PC-9 (cell line): ENCODE results near the gene UPK2. TPM values are rescaled to one million over a fixed set of nuclear protein-coding genes. Genes with fewer than 3 reads are reported as not detected.

ENCODE experiments used
- BruUV-seq: library from RNA; stranded (reverse); fragments of 400-500 nt; replicated peaks from 2 replicates; lab custom pipeline; 2021; lab: Mats Ljungman, UMichigan
- CTCF ChIA-PET: fragments of 300-600 bp; sonication (Branson Sonifier 250); formaldehyde crosslinking; loops from one replicate; lab custom pipeline; 2022; ENCODE audit warnings: antibody characterized with exemption; lab: Charles Lee
- POLR2A ChIA-PET: fragments of 300-600 bp; sonication (Branson Sonifier 250); formaldehyde crosslinking; loops from one replicate; lab custom pipeline; 2022; ENCODE audit warnings: antibody characterized with exemption; ENCODE audit not compliant: unreplicated experiment; lab: Charles Lee
- DNase-seq, 2 experiments: peaks; one replicate each; pipeline versions ENCODE4 v3.0.0 to v3.0.0-alpha.2; 2015 to 2022; ENCODE audit warnings: mixed read lengths in 1 of 2
- H2AFZ ChIP-seq: fragments of 200-600 bp; sonication (generic); 2 replicates; pipeline ENCODE4 v1.8.1; 2017; ENCODE audit warnings: antibody characterized with exemption
- H3F3A ChIP-seq: fragments of 200-600 bp; sonication (generic); 2 replicates; pipeline ENCODE4 v1.8.1; 2017; ENCODE audit warnings: antibody characterized with exemption, mild to moderate bottlenecking, low read depth; ENCODE audit not compliant: insufficient read depth
- H3K27ac ChIP-seq: fragments of 200-600 bp; sonication (generic); 2 replicates; pipeline ENCODE4 v1.6.1; 2016; ENCODE audit warnings: mixed run types
- H3K27me3 ChIP-seq: fragments of 200-600 bp; sonication (generic); 2 replicates; pipeline ENCODE4 v1.6.1; 2016; ENCODE audit warnings: low read depth, mixed run types; ENCODE audit not compliant: insufficient read depth
- H3K36me3 ChIP-seq: fragments of 200-600 bp; sonication (generic); 2 replicates; pipeline ENCODE4 v1.6.1; 2016; ENCODE audit warnings: low read depth, mixed run types
- H3K4me1 ChIP-seq: fragments of 200-600 bp; sonication (generic); replicated peaks from 2 replicates; pipeline ENCODE4 v1.6.1; 2016; ENCODE audit warnings: mixed run types; ENCODE audit not compliant: insufficient read depth
- H3K4me2 ChIP-seq: fragments of 200-600 bp; sonication (generic); 2 replicates; pipeline ENCODE4 v1.6.1; 2017; ENCODE audit warnings: mixed run types
- H3K4me3 ChIP-seq: fragments of 200-600 bp; sonication (generic); 2 replicates; pipeline ENCODE4 v1.6.1; 2016; ENCODE audit warnings: mixed run types
- H3K79me2 ChIP-seq: fragments of 200-600 bp; sonication (generic); 2 replicates; pipeline ENCODE4 v1.6.1; 2017; ENCODE audit warnings: low read depth, mixed run types
- H3K9me2 ChIP-seq: fragments of 200-600 bp; sonication (generic); 2 replicates; pipeline ENCODE4 v1.8.1; 2017; ENCODE audit warnings: mild to moderate bottlenecking; ENCODE audit not compliant: insufficient read depth
- H3K9me3 ChIP-seq: fragments of 200-600 bp; sonication (generic); 2 replicates; pipeline ENCODE4 v1.8.1; 2016; ENCODE audit warnings: low read depth; ENCODE audit not compliant: insufficient read depth
- H4K20me1 ChIP-seq: fragments of 200-600 bp; sonication (generic); 2 replicates; pipeline ENCODE4 v1.8.1; 2017; ENCODE audit not compliant: insufficient read depth
- EZH2 ChIP-seq: fragments of 200-600 bp; sonication (generic); IDR thresholded peaks from 2 replicates; pipeline ENCODE4 v1.8.0; 2017; ENCODE audit warnings: antibody characterized with exemption, low read depth
- intact Hi-C: fragments of 100-400 bp; cut with micrococcal nuclease; formaldehyde crosslinking; loops from one replicate; pipeline ENCODE4 v1.10.0; 2022; ENCODE audit not compliant: unreplicated experiment
- total RNA-seq: library from RNA; stranded (reverse); gene quantifications from 2 replicates; pipeline ENCODE4 v1.2.3, GENCODE V29; 2021
- TF ChIP-seq, protein P1 (sequence below): fragments of 200-600 bp; sonication (generic); conservative IDR thresholded peaks from 2 replicates; pipeline ENCODE4 v1.6.1; 2017; ENCODE audit warnings: mixed run types, antibody characterized with exemption, mild to moderate bottlenecking, moderate library complexity

Gene UPK2
- total RNA-seq, 1 experiment from 2014 or later, result 17.1 TPM

DNA sequence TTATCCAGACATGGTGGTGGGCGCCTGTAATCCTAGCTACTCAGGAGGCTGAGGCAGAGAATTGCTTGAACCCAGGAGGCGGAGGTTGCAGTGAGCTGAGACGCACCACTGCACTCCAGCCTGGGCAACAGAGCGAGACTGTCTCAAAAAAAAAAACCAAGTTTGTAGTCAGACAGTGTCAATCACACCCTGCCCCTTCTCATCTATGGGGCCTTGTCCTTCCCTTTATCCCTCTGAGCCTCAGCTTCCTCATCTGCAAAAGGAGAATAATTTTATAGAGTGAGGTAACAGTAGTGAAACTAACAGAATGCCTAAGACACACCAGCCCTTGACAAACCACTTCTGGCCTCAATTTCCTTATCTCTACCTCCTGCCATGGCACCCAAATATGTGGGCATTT, 41.1 kb upstream of the UPK2 start:
- ChIA-PET CTCF (interaction anchor here (0.6 kb wide), 1 partner anchor 14 kb away, joined by 3 read pairs; no protein-coding TSS in a partner anchor), POLR2A (no interaction called here)
- Histone ChIP-seq H3K9me2 (no peaks in the 10 kb centered on the region), H3K4me3 (peak overlapping the region; percentile 50; the same call in 1 of the 2 replicates), H4K20me1 (no peaks in the 10 kb centered on the region), H3F3A (peaks cover 80% of the 10 kb centered on the region), H3K79me2 (peaks cover 76% of the 10 kb centered on the region), H2AFZ (no peak overlapping the region), H3K27ac (peak overlapping the region; percentile 96), H3K4me1 (peaks cover 84% of the 10 kb centered on the region), H3K4me2 (peak overlapping the region; percentile 98), H3K27me3 (no peaks in the 10 kb centered on the region), H3K9me3 (no peaks in the 10 kb centered on the region), H3K36me3 (no peaks in the 10 kb centered on the region)
- DNase-seq, result peak in 1 of 2 experiments; percentile 39
- no TSS peak for BruUV-seq
- intact Hi-C loops, result loop anchor here (5.0 kb wide), 1 partner anchor 402 kb away; the partner anchor contains the start of gene MCAM
- no peak for TF ChIP-seq EZH2
- TF ChIP-seq, protein P1, sequence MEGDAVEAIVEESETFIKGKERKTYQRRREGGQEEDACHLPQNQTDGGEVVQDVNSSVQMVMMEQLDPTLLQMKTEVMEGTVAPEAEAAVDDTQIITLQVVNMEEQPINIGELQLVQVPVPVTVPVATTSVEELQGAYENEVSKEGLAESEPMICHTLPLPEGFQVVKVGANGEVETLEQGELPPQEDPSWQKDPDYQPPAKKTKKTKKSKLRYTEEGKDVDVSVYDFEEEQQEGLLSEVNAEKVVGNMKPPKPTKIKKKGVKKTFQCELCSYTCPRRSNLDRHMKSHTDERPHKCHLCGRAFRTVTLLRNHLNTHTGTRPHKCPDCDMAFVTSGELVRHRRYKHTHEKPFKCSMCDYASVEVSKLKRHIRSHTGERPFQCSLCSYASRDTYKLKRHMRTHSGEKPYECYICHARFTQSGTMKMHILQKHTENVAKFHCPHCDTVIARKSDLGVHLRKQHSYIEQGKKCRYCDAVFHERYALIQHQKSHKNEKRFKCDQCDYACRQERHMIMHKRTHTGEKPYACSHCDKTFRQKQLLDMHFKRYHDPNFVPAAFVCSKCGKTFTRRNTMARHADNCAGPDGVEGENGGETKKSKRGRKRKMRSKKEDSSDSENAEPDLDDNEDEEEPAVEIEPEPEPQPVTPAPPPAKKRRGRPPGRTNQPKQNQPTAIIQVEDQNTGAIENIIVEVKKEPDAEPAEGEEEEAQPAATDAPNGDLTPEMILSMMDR, result no peak

DNA sequence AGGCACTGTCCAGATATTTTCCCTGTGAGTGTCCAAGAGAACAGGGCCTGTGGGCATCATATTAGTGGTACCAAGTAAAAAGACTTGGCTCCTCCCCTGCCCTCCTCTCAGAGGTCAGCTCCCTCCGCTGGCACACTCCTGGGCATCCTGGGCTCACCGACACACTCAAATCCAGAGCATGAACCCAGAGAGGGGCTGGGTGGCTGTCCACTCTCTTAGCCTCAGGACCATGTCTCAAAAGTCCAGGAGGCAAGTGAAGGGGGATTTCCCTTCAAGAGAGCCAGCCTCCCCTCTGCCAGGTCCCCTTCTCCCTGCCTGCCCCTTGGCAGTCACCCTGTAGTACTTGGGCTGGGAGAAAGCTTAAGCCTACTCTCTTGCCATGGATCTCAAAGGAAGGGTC, 40.7 kb upstream of the UPK2 start:
- no peaks in the 10 kb centered on the region for H4K20me1 ChIP-seq
- peak overlapping the region; percentile 96 for H3K27ac ChIP-seq
- peaks cover 84% of the 10 kb centered on the region for H3F3A ChIP-seq
- H2AFZ ChIP-seq, result no peak overlapping the region
- H3K4me2 ChIP-seq, result peak overlapping the region; percentile 98
- no TSS peak for BruUV-seq
- H3K27me3 ChIP-seq, result no peaks in the 10 kb centered on the region
- ChIA-PET POLR2A (no interaction called here), CTCF (interaction anchor here (0.6 kb wide), 2 partner anchors 13 to 255 kb away, joined by 3 to 4 read pairs; no protein-coding TSS in a partner anchor)
- peaks cover 85% of the 10 kb centered on the region for H3K4me1 ChIP-seq
- H3K9me2 ChIP-seq, result no peaks in the 10 kb centered on the region
- TF ChIP-seq, protein P1, result no peak
- TF ChIP-seq EZH2, result no peak
- H3K79me2 ChIP-seq, result peaks cover 76% of the 10 kb centered on the region
- no peaks in the 10 kb centered on the region for H3K36me3 ChIP-seq
- intact Hi-C loops, result no loop called here
- H3K4me3 ChIP-seq, result peak overlapping the region; percentile 50; the same call in 1 of the 2 replicates
- DNase-seq, result no peak
- no peaks in the 10 kb centered on the region for H3K9me3 ChIP-seq

DNA sequence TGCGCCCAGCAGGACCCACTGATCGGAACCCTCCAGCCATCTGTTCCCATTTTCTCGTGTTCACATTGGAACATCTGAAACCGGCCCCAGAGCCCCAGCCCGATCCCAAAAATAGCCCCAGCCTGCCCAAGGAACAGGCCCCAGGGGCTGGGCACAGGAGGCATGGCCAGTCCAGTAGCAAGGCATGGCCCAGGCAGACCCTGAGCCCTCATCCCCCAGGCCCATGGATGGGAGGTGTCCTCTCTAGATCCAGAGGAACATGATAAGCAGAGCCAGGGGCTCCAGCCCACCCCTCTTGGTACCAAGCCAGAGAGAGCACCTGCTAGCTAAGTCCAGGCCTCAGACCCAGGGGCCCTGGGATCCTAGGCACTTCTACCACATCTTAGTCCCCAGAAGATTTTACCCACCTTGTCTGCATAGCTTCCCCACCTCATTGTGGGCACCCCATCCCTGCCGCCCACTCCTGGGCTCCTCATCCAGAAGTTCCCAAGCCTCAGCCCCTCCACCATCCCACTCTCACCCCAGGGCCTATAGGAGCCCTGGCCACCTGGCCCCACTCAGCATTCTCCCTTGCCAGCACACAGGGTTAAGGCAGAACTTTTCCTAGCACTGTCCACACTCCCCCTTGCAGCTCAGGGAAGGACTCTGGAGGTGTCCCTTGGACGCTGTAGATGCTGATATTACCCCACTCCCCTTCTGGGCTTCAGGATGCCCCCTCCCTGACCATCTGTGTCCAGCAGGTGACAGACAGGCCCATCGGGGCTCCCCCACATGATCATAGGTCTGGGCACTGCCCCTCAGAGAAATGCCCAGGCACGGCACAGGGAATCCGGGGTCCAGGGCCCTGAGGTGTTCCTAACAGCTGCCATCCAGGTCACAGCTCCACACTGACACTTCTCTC, 39.9 kb upstream of the UPK2 start:
- H3K9me2 ChIP-seq, result no peaks in the 10 kb centered on the region
- H4K20me1 ChIP-seq, result no peaks in the 10 kb centered on the region
- no peaks in the 10 kb centered on the region for H3K9me3 ChIP-seq
- intact Hi-C loops, result no loop called here
- ChIA-PET CTCF (interaction anchor here (0.6 kb wide), 1 partner anchor 254 kb away, joined by 4 read pairs; no protein-coding TSS in a partner anchor), POLR2A (interaction anchor here (0.7 kb wide), 1 partner anchor 126 kb away, joined by 3 read pairs; no protein-coding TSS in a partner anchor)
- H3K36me3 ChIP-seq, result no peaks in the 10 kb centered on the region
- peak overlapping the region; percentile 96 for H3K27ac ChIP-seq
- H3F3A ChIP-seq, result peaks cover 86% of the 10 kb centered on the region
- BruUV-seq, result no TSS peak
- peaks cover 77% of the 10 kb centered on the region for H3K79me2 ChIP-seq
- no peak for TF ChIP-seq EZH2
- TF ChIP-seq, protein P1, result no peak
- no peak for DNase-seq
- H2AFZ ChIP-seq, result no peak overlapping the region
- peaks cover 86% of the 10 kb centered on the region for H3K4me1 ChIP-seq
- no peaks in the 10 kb centered on the region for H3K27me3 ChIP-seq
- peak overlapping the region; percentile 98 for H3K4me2 ChIP-seq
- peak overlapping the region; percentile 54; the same call in 1 of the 2 replicates for H3K4me3 ChIP-seq
